Measurements from ENCODE around the gene TMED6. TPM values are rescaled to one million over a fixed set of nuclear protein-coding genes. Genes with fewer than 3 reads are reported as not detected.

Gene TMED6
- total RNA-seq, 4 donors from 2014 or later, result 1.3 TPM; not detected in 3

DNA sequence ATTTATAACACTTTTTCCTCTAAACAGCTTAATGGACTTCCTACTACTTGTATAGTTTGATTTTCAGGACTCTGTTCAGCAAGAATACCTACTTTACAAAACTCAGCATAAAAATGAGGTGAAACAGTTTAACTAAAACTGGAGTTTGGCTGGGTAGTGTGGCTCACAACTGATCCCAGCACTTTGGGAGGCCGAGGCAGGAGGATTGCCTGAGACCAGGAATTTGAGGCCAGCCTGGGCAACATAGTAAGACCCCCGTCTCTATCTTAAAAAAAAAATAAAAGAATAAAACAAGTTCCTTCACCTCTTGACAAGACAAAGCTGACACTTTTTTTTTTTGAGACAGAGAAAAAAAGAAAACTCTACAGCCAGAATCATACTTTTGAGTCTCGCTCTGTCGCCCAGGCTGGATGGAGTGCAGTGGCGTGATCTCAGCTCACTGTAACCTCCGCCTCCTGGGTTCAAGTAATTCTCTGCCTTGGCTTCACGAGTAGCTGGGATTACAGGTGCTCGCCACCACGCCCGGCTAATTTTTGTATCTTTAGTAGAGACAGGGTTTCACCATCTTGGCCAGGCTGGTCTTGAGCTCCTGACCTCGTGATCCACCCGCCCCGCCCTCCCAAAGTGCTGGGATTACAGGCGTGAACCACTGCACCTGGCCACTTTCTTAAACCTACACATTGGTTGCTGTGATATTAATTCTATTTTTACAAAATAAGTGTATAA is 23.8 kb downstream of the TMED6 start:
- Histone ChIP-seq H3K27me3 (no peaks in the 10 kb centered on the region), H3K9me3 (no peaks in the 10 kb centered on the region), H3K4me3 (peak overlapping the region in 2 of 4 donors; percentile 8 to 100), H3K36me3 (peaks cover 0 to 28% of the 10 kb centered on the region in 2 donors), H3K27ac (peak overlapping the region; percentile 82 to 99 (median 95)), H3K4me1 (peaks cover 54 to 72% of the 10 kb centered on the region in 2 donors)
- ATAC-seq (no peak), DNase-seq (no peak)
- in situ Hi-C loops (cut with MboI; ENCODE audit: low sequenced_read_pairs in 4 of 4) (no loop called here), intact Hi-C loops (cut with DNase I; ENCODE audit: low total_unique reads) (no loop called here)
- TF ChIP-seq POLR2A (IDR thresholded peaks at IDR 0.05), result no peak
- TF ChIP-seq, protein P1, sequence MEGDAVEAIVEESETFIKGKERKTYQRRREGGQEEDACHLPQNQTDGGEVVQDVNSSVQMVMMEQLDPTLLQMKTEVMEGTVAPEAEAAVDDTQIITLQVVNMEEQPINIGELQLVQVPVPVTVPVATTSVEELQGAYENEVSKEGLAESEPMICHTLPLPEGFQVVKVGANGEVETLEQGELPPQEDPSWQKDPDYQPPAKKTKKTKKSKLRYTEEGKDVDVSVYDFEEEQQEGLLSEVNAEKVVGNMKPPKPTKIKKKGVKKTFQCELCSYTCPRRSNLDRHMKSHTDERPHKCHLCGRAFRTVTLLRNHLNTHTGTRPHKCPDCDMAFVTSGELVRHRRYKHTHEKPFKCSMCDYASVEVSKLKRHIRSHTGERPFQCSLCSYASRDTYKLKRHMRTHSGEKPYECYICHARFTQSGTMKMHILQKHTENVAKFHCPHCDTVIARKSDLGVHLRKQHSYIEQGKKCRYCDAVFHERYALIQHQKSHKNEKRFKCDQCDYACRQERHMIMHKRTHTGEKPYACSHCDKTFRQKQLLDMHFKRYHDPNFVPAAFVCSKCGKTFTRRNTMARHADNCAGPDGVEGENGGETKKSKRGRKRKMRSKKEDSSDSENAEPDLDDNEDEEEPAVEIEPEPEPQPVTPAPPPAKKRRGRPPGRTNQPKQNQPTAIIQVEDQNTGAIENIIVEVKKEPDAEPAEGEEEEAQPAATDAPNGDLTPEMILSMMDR (IDR thresholded peaks at IDR 0.05 in 4 of 5, conservative IDR thresholded peaks at IDR 0.05 in 1 of 5), result no peak

DNA sequence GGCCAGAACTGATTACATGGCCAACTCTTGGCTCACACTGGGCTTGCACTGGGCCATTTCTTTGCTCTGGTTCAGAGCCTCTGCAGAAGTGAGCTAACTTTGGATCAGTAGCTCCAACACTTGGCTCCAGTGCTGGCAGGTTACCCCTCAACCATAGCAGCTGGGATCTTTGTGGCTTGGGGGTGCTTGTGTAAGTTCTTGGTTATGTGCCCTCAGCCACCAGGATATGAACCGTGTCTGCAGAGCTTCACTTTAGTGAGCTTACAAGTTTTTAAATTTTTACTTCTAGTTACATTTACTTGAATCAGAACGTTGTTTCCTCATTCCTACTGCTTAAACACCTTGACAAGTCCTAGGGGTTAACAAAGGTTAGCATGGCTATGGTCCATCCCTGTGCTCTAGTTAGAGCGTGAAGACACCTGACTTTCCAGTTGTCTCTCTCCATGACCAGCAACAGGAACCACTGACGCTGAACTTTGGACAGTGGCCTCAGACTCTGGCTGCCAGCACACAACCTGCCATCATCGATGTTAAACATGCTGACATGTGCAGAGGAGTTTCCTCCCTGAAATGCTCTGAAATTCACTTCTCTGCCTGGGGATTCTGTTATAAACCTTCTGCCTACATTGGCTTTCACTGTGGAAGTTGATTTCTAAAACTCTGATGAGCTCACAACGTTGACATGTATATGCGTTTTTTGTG is 25.3 kb downstream of the TMED6 start:
- in situ Hi-C loops (cut with MboI; ENCODE audit: low sequenced_read_pairs in 4 of 4) (no loop called here), intact Hi-C loops (cut with DNase I; ENCODE audit: low total_unique reads) (no loop called here)
- TF ChIP-seq, protein P1 (IDR thresholded peaks at IDR 0.05 in 4 of 5, conservative IDR thresholded peaks at IDR 0.05 in 1 of 5), result no peak
- no peak for TF ChIP-seq POLR2A (IDR thresholded peaks at IDR 0.05)
- H3K36me3 ChIP-seq, result peaks cover 0 to 30% of the 10 kb centered on the region in 2 donors
- ATAC-seq (peak; percentile 64 to 69), DNase-seq (peak; percentile 60 to 79)
- H3K27me3 ChIP-seq, result no peaks in the 10 kb centered on the region
- H3K4me1 ChIP-seq, result peaks cover 54 to 71% of the 10 kb centered on the region in 2 donors
- H3K27ac ChIP-seq, result peak overlapping the region; percentile 82 to 99 (median 95)
- no peaks in the 10 kb centered on the region for H3K9me3 ChIP-seq
- no peak overlapping the region for H3K4me3 ChIP-seq

DNA sequence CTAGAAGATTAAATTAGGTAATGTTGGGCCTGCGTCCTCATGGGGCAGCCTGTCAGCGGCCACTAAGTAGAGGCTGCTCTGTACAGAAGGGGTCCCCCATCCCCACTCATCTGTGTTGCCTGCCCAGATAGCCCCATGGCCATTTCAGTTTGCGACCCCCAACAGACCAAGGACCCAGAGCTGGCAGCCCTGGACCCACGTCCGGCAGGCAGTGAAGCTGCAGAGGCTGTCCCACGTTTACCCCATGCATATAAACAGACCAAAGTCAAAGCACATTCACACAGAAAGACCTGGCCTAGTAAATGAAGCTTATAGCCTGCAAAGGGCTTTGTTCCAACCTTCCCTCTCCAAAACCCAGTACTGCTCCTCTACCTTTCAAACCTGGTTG is 25.8 kb downstream of the TMED6 start:
- in situ Hi-C loops (cut with MboI; ENCODE audit: low sequenced_read_pairs in 4 of 4), result no loop called here
- peak overlapping the region; percentile 82 to 99 (median 95) for H3K27ac ChIP-seq
- no peaks in the 10 kb centered on the region for H3K27me3 ChIP-seq
- peaks cover 49 to 66% of the 10 kb centered on the region in 2 donors for H3K4me1 ChIP-seq
- no peaks in the 10 kb centered on the region for H3K9me3 ChIP-seq
- intact Hi-C loops (cut with DNase I; ENCODE audit: low total_unique reads), result no loop called here
- peaks cover 0 to 36% of the 10 kb centered on the region in 2 donors for H3K36me3 ChIP-seq
- TF ChIP-seq POLR2A (IDR thresholded peaks at IDR 0.05), result no peak
- DNase-seq (no peak), ATAC-seq (no peak)
- no peak overlapping the region for H3K4me3 ChIP-seq

DNA sequence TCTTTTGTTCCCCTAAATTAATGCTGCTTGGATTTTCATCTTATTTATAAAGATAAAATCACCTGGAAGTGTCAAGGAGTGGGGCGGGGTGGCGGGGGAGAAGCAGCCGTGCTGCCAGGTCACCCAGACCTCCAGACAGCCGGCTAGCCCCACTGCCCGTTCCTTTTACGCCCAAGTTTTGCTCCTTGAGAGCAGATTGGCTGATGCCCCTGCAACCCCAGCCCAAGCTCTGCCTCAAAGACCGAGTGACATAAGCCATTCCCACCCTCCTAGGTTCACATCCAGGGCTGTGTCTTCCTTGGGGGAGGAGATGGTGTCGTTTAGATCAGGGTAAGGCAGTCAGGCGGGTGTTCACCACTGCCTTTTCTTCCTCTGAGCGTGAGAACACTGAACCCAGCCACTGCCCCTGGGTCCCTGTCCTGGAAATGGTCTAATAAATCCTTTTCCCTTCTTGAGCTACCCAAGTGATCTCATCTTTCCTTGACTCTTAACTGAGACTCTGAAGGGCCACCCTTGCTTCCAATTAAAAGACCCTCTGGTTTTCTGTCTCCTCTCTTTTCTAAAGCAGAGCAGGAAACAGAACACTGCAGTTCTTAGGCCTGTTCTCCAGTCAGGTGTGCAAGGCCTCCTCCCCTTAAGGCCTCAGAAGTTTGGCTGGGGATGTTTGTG is 26.9 kb downstream of the TMED6 start:
- no peaks in the 10 kb centered on the region for H3K9me3 ChIP-seq
- in situ Hi-C loops (cut with MboI; ENCODE audit: low sequenced_read_pairs in 4 of 4) (no loop called here), intact Hi-C loops (cut with DNase I; ENCODE audit: low total_unique reads) (no loop called here)
- no peak overlapping the region for H3K4me3 ChIP-seq
- DNase-seq, result no peak
- no peak for ATAC-seq
- H3K36me3 ChIP-seq, result peaks cover 0 to 46% of the 10 kb centered on the region in 2 donors
- no peak for TF ChIP-seq POLR2A (IDR thresholded peaks at IDR 0.05)
- TF ChIP-seq, protein P1 (IDR thresholded peaks at IDR 0.05 in 4 of 5, conservative IDR thresholded peaks at IDR 0.05 in 1 of 5), result no peak
- no peaks in the 10 kb centered on the region for H3K27me3 ChIP-seq
- peak overlapping the region; percentile 82 to 99 (median 95) for H3K27ac ChIP-seq
- H3K4me1 ChIP-seq, result peaks cover 48 to 62% of the 10 kb centered on the region in 2 donors

Measured in gastrocnemius medialis (tissue), 4 donors.